Neural cell (in vitro differentiated cells): ENCODE data around the gene CDC25A. TPM values are rescaled to one million over a fixed set of nuclear protein-coding genes. Genes with fewer than 3 reads are reported as not detected.
A peak's percentile ranks its signal among the peaks of the same experiment; 100 is the strongest.

Source experiments
- H2AFZ ChIP-seq: fragments of 200-600, 300-800 bp; sonication (generic), shearing (Covaris generic); 2 replicates; pipeline ENCODE4 v1.6.0; 2014; ENCODE audit warnings: low read depth, mild to moderate bottlenecking, antibody characterized with exemption, low read length, moderate library complexity
- H3F3A ChIP-seq: fragments of 200-600 bp; shearing (Covaris generic); 2 replicates; pipeline ENCODE4 v1.6.1; 2016; ENCODE audit warnings: mild to moderate bottlenecking, moderate library complexity, mixed read lengths, antibody characterized with exemption, low read length; ENCODE audit not compliant: insufficient read depth, poor library complexity, severe bottlenecking
- H3K27ac ChIP-seq: fragments of 200-600, 300-800 bp; sonication (generic), shearing (Covaris generic); 2 replicates; pipeline ENCODE4 v1.5.1; 2014; ENCODE audit warnings: mild to moderate bottlenecking, low read length, moderate library complexity
- H3K27me3 ChIP-seq: fragments of 300-800, 200-600 bp; sonication (generic), shearing (Covaris generic); 2 replicates; pipeline ENCODE4 v1.6.0; 2014; ENCODE audit warnings: mild to moderate bottlenecking, low read depth, low read length, moderate library complexity; ENCODE audit not compliant: insufficient read depth
- H3K36me3 ChIP-seq: fragments of 300-800, 200-600 bp; sonication (generic), shearing (Covaris generic); 2 replicates; pipeline ENCODE4 v1.5.1; 2014; ENCODE audit warnings: mild to moderate bottlenecking, antibody characterized with exemption, low read length, moderate library complexity; ENCODE audit not compliant: insufficient read depth
- H3K4me2 ChIP-seq: fragments of 300-800, 200-600 bp; sonication (generic), shearing (Covaris generic); 2 replicates; pipeline ENCODE4 v1.6.0; 2014; ENCODE audit warnings: mild to moderate bottlenecking, low read length
- H3K4me3 ChIP-seq: fragments of 300-800, 200-600 bp; sonication (generic), shearing (Covaris generic); 2 replicates; pipeline ENCODE4 v1.5.1; 2014; ENCODE audit warnings: mild to moderate bottlenecking, low read length, moderate library complexity
- H3K79me2 ChIP-seq: fragments of 200-600 bp; shearing (Covaris generic); replicated peaks from 2 replicates; pipeline ENCODE4 v1.6.0; 2014; ENCODE audit warnings: mild to moderate bottlenecking, low read length, moderate library complexity; ENCODE audit not compliant: insufficient read depth
- H3K9ac ChIP-seq: fragments of 300-800, 200-600 bp; sonication (generic), shearing (Covaris generic); 2 replicates; pipeline ENCODE4 v1.6.1; 2016; ENCODE audit warnings: mild to moderate bottlenecking, low read length, mixed read lengths
- H3K9me2 ChIP-seq: fragments of 200-600 bp; shearing (Covaris generic); 2 replicates; pipeline ENCODE4 v1.6.1; 2016; ENCODE audit warnings: mild to moderate bottlenecking, low read length, mixed read lengths; ENCODE audit not compliant: insufficient read depth
- H3K9me3 ChIP-seq: fragments of 200-600, 300-800 bp; sonication (generic), shearing (Covaris generic); 2 replicates; pipeline ENCODE4 v1.6.1; 2016; ENCODE audit warnings: mild to moderate bottlenecking, mixed run types, low read length, moderate library complexity, mixed read lengths
- H4K20me1 ChIP-seq: fragments of 200-600 bp; shearing (Covaris generic); 2 replicates; pipeline ENCODE4 v1.6.1; 2016; ENCODE audit warnings: mild to moderate bottlenecking, mixed run types; ENCODE audit not compliant: insufficient read depth
- EP300 ChIP-seq: fragments of 450-650 bp; conservative IDR thresholded peaks from 2 replicates; pipeline ENCODE4 v1.6.1; 2014; ENCODE audit warnings: antibody characterized with exemption, mild to moderate bottlenecking, moderate library complexity; ENCODE audit not compliant: poor library complexity, severe bottlenecking
- EZH2 ChIP-seq: fragments of 200-600, 300-800 bp; shearing (Covaris generic), sonication (generic); IDR thresholded peaks from 2 replicates; pipeline ENCODE4 v1.6.1; 2014; ENCODE audit warnings: antibody characterized with exemption, low read length, borderline replicate concordance, mild to moderate bottlenecking; ENCODE audit not compliant: insufficient read depth, poor library complexity, severe bottlenecking
- MXI1 ChIP-seq: fragments of 450-650 bp; conservative IDR thresholded peaks from 2 replicates; pipeline ENCODE4 v1.6.1; 2014; ENCODE audit warnings: antibody characterized with exemption, mild to moderate bottlenecking; ENCODE audit not compliant: poor library complexity, severe bottlenecking
- POLR2AphosphoS5 ChIP-seq: IDR thresholded peaks from 2 replicates; pipeline ENCODE4 v1.6.1; 2012
- RAD21 ChIP-seq: fragments of 450-650 bp; conservative IDR thresholded peaks from 2 replicates; pipeline ENCODE4 v1.6.1; 2014; ENCODE audit warnings: antibody characterized with exemption, mild to moderate bottlenecking, moderate library complexity
- SMC3 ChIP-seq: fragments of 450-650 bp; conservative IDR thresholded peaks from 2 replicates; pipeline ENCODE4 v1.6.1; 2014; ENCODE audit warnings: antibody characterized with exemption, mild to moderate bottlenecking, moderate library complexity; ENCODE audit not compliant: poor library complexity
- TAF1 ChIP-seq: IDR thresholded peaks from 2 replicates; pipeline ENCODE4 v1.6.1; 2012; ENCODE audit warnings: low read depth
- polyA plus RNA-seq: library from polyadenylated mRNA; depleted of rRNA; stranded (reverse); fragments of >200 nt; gene quantifications from 2 replicates; pipeline ENCODE4 v1.2.3, GENCODE V29; 2014
- TF ChIP-seq, protein P1 (sequence below): fragments of 450-650 bp; IDR thresholded peaks from 2 replicates; pipeline ENCODE4 v1.5.1; 2014; ENCODE audit warnings: antibody characterized with exemption, mild to moderate bottlenecking, moderate library complexity; ENCODE audit not compliant: poor library complexity, severe bottlenecking
- TF ChIP-seq, protein P2 (sequence below): IDR thresholded peaks from 2 replicates; pipeline ENCODE4 v1.6.1; 2012; ENCODE audit warnings: borderline replicate concordance

CDC25A gene
- polyA plus RNA-seq, 1 donor from 2014 or later = 12.3 TPM

DNA sequence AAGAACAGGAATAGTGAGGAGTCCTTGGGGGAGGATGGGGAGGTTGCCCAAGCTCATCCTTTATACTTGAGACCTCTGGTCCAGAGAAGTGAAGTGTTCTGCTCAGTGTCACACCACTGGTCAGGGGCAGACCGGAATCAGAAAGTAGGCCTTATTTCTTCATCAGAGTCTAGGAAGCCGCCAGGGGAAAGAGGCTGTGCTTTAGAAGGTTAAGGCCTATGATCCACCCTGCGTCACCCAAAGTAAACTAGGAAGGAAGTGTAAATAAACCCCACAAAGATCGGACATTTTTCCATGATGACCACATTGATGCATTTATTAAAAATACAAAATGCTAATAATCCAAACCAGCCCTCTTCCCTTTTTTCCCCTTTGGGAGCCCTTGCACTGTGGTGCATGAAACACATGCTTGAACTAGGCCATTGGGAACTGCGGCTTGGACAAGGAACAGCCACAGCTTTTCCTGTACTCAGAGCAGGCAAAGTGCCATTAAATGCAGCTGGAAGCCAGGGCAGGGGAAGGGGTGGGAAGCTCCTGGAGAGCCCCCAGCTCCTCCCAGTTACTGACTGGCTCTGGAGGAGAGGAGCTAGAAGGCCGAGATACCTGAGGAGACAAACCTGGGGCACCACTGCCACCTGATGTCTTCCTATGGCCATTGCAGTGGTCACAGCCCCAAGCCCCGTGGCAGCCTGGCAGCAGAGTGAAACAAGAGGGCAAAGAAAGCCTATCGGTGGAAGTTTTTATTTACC, 37.0 kb downstream of the CDC25A start:
- no peak overlapping the region for H3K9ac ChIP-seq
- no peaks in the 10 kb centered on the region for H4K20me1 ChIP-seq
- no peaks in the 10 kb centered on the region for H3K9me3 ChIP-seq
- no peak overlapping the region for H3K4me2 ChIP-seq
- TF ChIP-seq SMC3 (peak; percentile 84), TAF1 (no peak), RAD21 (peak; percentile 90)
- TF ChIP-seq, protein P1, sequence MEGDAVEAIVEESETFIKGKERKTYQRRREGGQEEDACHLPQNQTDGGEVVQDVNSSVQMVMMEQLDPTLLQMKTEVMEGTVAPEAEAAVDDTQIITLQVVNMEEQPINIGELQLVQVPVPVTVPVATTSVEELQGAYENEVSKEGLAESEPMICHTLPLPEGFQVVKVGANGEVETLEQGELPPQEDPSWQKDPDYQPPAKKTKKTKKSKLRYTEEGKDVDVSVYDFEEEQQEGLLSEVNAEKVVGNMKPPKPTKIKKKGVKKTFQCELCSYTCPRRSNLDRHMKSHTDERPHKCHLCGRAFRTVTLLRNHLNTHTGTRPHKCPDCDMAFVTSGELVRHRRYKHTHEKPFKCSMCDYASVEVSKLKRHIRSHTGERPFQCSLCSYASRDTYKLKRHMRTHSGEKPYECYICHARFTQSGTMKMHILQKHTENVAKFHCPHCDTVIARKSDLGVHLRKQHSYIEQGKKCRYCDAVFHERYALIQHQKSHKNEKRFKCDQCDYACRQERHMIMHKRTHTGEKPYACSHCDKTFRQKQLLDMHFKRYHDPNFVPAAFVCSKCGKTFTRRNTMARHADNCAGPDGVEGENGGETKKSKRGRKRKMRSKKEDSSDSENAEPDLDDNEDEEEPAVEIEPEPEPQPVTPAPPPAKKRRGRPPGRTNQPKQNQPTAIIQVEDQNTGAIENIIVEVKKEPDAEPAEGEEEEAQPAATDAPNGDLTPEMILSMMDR = peak; percentile 83
- no peaks in the 10 kb centered on the region for H3F3A ChIP-seq
- no peak overlapping the region for H3K4me3 ChIP-seq
- H2AFZ ChIP-seq = no peak overlapping the region
- H3K27me3 ChIP-seq = no peaks in the 10 kb centered on the region
- H3K79me2 ChIP-seq = no peaks in the 10 kb centered on the region
- no peaks in the 10 kb centered on the region for H3K9me2 ChIP-seq
- H3K27ac ChIP-seq = no peak overlapping the region
- no peaks in the 10 kb centered on the region for H3K36me3 ChIP-seq

DNA sequence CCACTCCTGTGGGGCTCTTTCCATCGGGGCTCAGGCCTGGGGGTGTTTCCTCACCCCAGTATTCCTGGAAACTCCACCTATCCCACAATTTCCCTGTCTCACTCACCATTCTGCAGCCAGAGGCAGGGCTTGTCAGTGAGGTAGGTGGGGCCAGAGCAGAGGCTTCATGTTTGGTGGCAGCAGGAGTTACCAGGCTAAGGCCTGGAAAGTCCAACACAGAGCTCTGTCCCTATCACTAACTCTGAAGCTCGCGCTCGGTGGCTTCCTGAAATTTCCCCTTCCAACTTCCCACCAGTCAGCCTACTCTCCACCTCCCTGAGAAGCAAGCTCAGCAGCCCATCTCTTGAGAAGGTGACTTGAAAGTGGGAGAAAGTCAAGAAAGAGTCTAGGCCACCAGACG, 44.2 kb downstream of the CDC25A start:
- no peak overlapping the region for H2AFZ ChIP-seq

More for the DNA sequence above, 44.2 kb downstream of the CDC25A start:
- no peak overlapping the region for H3K4me3 ChIP-seq
- H3K4me2 ChIP-seq = no peak overlapping the region
- no peaks in the 10 kb centered on the region for H3K9me3 ChIP-seq
- H3K36me3 ChIP-seq = no peaks in the 10 kb centered on the region
- TF ChIP-seq POLR2AphosphoS5 (no peak), MXI1 (no peak), TAF1 (no peak), RAD21 (no peak), EP300 (no peak), SMC3 (no peak), EZH2 (no peak)
- TF ChIP-seq, protein P2, sequence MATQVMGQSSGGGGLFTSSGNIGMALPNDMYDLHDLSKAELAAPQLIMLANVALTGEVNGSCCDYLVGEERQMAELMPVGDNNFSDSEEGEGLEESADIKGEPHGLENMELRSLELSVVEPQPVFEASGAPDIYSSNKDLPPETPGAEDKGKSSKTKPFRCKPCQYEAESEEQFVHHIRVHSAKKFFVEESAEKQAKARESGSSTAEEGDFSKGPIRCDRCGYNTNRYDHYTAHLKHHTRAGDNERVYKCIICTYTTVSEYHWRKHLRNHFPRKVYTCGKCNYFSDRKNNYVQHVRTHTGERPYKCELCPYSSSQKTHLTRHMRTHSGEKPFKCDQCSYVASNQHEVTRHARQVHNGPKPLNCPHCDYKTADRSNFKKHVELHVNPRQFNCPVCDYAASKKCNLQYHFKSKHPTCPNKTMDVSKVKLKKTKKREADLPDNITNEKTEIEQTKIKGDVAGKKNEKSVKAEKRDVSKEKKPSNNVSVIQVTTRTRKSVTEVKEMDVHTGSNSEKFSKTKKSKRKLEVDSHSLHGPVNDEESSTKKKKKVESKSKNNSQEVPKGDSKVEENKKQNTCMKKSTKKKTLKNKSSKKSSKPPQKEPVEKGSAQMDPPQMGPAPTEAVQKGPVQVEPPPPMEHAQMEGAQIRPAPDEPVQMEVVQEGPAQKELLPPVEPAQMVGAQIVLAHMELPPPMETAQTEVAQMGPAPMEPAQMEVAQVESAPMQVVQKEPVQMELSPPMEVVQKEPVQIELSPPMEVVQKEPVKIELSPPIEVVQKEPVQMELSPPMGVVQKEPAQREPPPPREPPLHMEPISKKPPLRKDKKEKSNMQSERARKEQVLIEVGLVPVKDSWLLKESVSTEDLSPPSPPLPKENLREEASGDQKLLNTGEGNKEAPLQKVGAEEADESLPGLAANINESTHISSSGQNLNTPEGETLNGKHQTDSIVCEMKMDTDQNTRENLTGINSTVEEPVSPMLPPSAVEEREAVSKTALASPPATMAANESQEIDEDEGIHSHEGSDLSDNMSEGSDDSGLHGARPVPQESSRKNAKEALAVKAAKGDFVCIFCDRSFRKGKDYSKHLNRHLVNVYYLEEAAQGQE = no peak
- TF ChIP-seq, protein P1 = no peak
- no peak overlapping the region for H3K9ac ChIP-seq
- H3K79me2 ChIP-seq = no peaks in the 10 kb centered on the region
- H3F3A ChIP-seq = no peaks in the 10 kb centered on the region
- H3K27ac ChIP-seq = no peak overlapping the region
- H3K9me2 ChIP-seq = no peaks in the 10 kb centered on the region
- no peaks in the 10 kb centered on the region for H4K20me1 ChIP-seq
- no peaks in the 10 kb centered on the region for H3K27me3 ChIP-seq
